CD14-positive monocyte (primary cell): ENCODE results near the gene HMBS. TPM values are rescaled to one million over a fixed set of nuclear protein-coding genes. Genes with fewer than 3 reads are reported as not detected.

Experiments
- DNase-seq, 3 donors: peaks; one replicate each; pipeline ENCODE4 v3.0.0-alpha.2; 2011 to 2022
- H2AFZ ChIP-seq: 2 replicates; pipeline ENCODE4 v1.6.0; 2012; ENCODE audit warnings: mild to moderate bottlenecking, low read depth, low read length, inconsistent platforms; ENCODE audit not compliant: insufficient read depth, poor library complexity, severe bottlenecking
- H3K27ac ChIP-seq, 2 donors: 1 replicate in 1 of 2; 2 replicates in 1 of 2; pipeline ENCODE4 v1.5.1; 2012 to 2013; ENCODE audit warnings: low read length in 2 of 2, control low read depth in 1 of 2, inconsistent platforms in 1 of 2, low read depth in 1 of 2, mild to moderate bottlenecking in 1 of 2
- H3K27me3 ChIP-seq, 2 donors: one replicate each; pipeline versions ENCODE4 v1.6.0 to v1.6.1; 2011 to 2013; ENCODE audit warnings: low read length in 2 of 2; ENCODE audit not compliant: control insufficient read depth in 2 of 2, insufficient read depth in 2 of 2
- H3K36me3 ChIP-seq, 2 donors: replicated peaks in 1 of 2; 1 replicate in 1 of 2; 2 replicates in 1 of 2; pipeline versions ENCODE4 v1.5.1 to v1.6.1; 2012 to 2013; ENCODE audit warnings: low read length in 2 of 2, control low read depth in 1 of 2, inconsistent platforms in 1 of 2, mild to moderate bottlenecking in 1 of 2; ENCODE audit not compliant: insufficient read depth in 2 of 2, control insufficient read depth in 1 of 2
- H3K4me1 ChIP-seq, 2 donors: 1 replicate in 1 of 2; 2 replicates in 1 of 2; pipeline versions ENCODE4 v1.5.1 to v1.6.1; 2012 to 2013; ENCODE audit warnings: low read length in 2 of 2, control low read depth in 1 of 2, inconsistent platforms in 1 of 2, mild to moderate bottlenecking in 1 of 2, moderate library complexity in 1 of 2; ENCODE audit not compliant: insufficient read depth in 2 of 2, control insufficient read depth in 1 of 2
- H3K4me2 ChIP-seq: replicated peaks from 2 replicates; pipeline ENCODE3; 2012; ENCODE audit warnings: low read length, moderate library complexity, mild to moderate bottlenecking; ENCODE audit not compliant: poor library complexity, severe bottlenecking; ENCODE audit errors: extremely low read depth
- H3K4me3 ChIP-seq, 3 experiments: fragments of 200-600 bp in 1 of 3; sonication (generic) in 1 of 3; replicated peaks in 1 of 3; 1 replicate in 2 of 3; 2 replicates in 1 of 3; pipeline ENCODE4 v1.5.1; 2011 to 2013; ENCODE audit warnings: low read length in 3 of 3, mild to moderate bottlenecking in 3 of 3, control low read depth in 2 of 3, low read depth in 2 of 3, inconsistent platforms in 1 of 3, moderate library complexity in 1 of 3
- H3K79me2 ChIP-seq: 2 replicates; pipeline ENCODE4 v1.6.0; 2012; ENCODE audit warnings: mild to moderate bottlenecking, control low read depth, inconsistent platforms, low read length, moderate library complexity; ENCODE audit not compliant: insufficient read depth
- H3K9ac ChIP-seq: 2 replicates; pipeline ENCODE4 v1.6.0; 2017; ENCODE audit warnings: low read length, mild to moderate bottlenecking; ENCODE audit not compliant: insufficient read depth, poor library complexity, severe bottlenecking
- H3K9me3 ChIP-seq, 2 donors: replicated peaks in 1 of 2; 1 replicate in 1 of 2; 2 replicates in 1 of 2; pipeline versions ENCODE4 v1.5.1 to v1.6.1; 2012 to 2013; ENCODE audit warnings: low read length in 2 of 2, control low read depth in 1 of 2; ENCODE audit not compliant: control insufficient read depth in 1 of 2, insufficient read depth in 1 of 2
- H4K20me1 ChIP-seq: 2 replicates; pipeline ENCODE4 v1.6.0; 2012; ENCODE audit warnings: mild to moderate bottlenecking, low read length, control low read depth, moderate library complexity; ENCODE audit not compliant: insufficient read depth
- H3K27ac Mint-ChIP-seq, 7 donors: one replicate each; pipeline ENCODE4 v1.8.0; 2020; ENCODE audit warnings: mild to moderate bottlenecking in 7 of 7, mixed read lengths in 7 of 7, moderate library complexity in 6 of 7, inconsistent platforms in 2 of 7
- H3K27me3 Mint-ChIP-seq, 3 donors: one replicate each; pipeline ENCODE4 v1.8.0; 2021 to 2022; ENCODE audit warnings: low read depth in 3 of 3, mild to moderate bottlenecking in 3 of 3, mixed read lengths in 3 of 3, moderate library complexity in 3 of 3, inconsistent platforms in 1 of 3
- H3K36me3 Mint-ChIP-seq, 2 donors: one replicate each; pipeline ENCODE4 v1.8.0; 2020; ENCODE audit warnings: mixed read lengths in 2 of 2, inconsistent platforms in 1 of 2, mild to moderate bottlenecking in 1 of 2
- H3K4me1 Mint-ChIP-seq: one replicate; pipeline ENCODE4 v1.8.0; 2020; ENCODE audit warnings: mild to moderate bottlenecking, mixed read lengths
- H3K4me3 Mint-ChIP-seq, 2 donors: one replicate each; pipeline ENCODE4 v1.8.0; 2020; ENCODE audit warnings: mild to moderate bottlenecking in 2 of 2, mixed read lengths in 2 of 2, moderate library complexity in 1 of 2
- H3K9me3 Mint-ChIP-seq, 7 donors: one replicate each; pipeline ENCODE4 v1.8.0; 2020 to 2022; ENCODE audit warnings: mixed read lengths in 7 of 7, mild to moderate bottlenecking in 6 of 7, moderate library complexity in 6 of 7, inconsistent platforms in 2 of 7
- WGBS: methylation state at CpG from one replicate; pipeline ENCODE4 v1.1.5; 2013; ENCODE audit warnings: missing lambda C conversion rate; ENCODE audit not compliant: insufficient coverage; 5-methylcytosine and 5-hydroxymethylcytosine counted together
- intact Hi-C, 2 donors: fragments of 100-400 bp; cut with micrococcal nuclease; formaldehyde crosslinking; loops; one replicate each; pipeline versions ENCODE4 v1.15.0 to v1.15.1; 2023
- polyA plus RNA-seq, 3 donors: library from polyadenylated mRNA; depleted of rRNA in 1 of 3; unstranded in 2 of 3; stranded (reverse) in 1 of 3; fragments of 300-500 nt in 2 of 3; fragments of >200 nt in 1 of 3; fragmentation: Illumina TruSeq in 2 of 3; gene quantifications; 1 replicate in 2 of 3; 2 replicates in 1 of 3; pipeline ENCODE4 v1.2.3, GENCODE V29; 2012 to 2021
- TF ChIP-seq, protein P1 (sequence below): fragments of 200-600 bp; IDR thresholded peaks from one replicate; pipeline ENCODE4 v1.8.0; 2022; ENCODE audit warnings: antibody characterized with exemption, mild to moderate bottlenecking

The HMBS gene
- polyA plus RNA-seq, 3 donors: 21.1 to 26.4 (median 25.2) TPM

DNA sequence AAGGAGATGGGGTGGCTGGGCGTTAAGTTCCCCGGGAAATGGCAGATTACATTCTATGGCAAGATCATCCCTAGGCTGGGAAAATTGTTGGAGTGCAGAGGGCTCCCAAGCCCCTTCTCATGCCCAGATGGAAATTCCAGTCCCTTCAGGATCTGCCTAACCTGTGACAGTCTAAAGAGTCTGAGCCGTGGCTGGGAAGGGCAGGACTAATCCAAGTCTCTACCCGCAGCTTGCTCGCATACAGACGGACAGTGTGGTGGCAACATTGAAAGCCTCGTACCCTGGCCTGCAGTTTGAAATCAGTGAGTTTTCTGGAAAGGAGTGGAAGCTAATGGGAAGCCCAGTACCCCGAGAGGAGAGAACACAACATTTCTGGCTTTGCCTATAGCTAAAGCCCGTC, 3.7 kb downstream of the HMBS start:
- Mint-ChIP-seq H3K4me3 (no peak overlapping the region), H3K27me3 (peaks cover 0 to 3% (median 1%) of the 10 kb centered on the region in 3 donors), H3K27ac (no peak overlapping the region), H3K36me3 (peaks cover 10 to 15% of the 10 kb centered on the region in 2 donors), H3K9me3 (no peaks in the 10 kb centered on the region), H3K4me1 (peaks cover 61% of the 10 kb centered on the region)
- Histone ChIP-seq H3K4me3 (no peak overlapping the region), H3K27ac (no peak overlapping the region), H3K27me3 (no peaks in the 10 kb centered on the region), H2AFZ (no peak overlapping the region), H3K9me3 (no peaks in the 10 kb centered on the region), H3K4me1 (peaks cover 47 to 62% of the 10 kb centered on the region in 2 donors), H3K9ac (no peak overlapping the region), H4K20me1 (no peaks in the 10 kb centered on the region), H3K36me3 (peaks cover 0 to 6% of the 10 kb centered on the region in 2 donors), H3K79me2 (peaks cover 50% of the 10 kb centered on the region), H3K4me2 (no peak overlapping the region)
- intact Hi-C loops: loop anchor here in 1 of 2 donors (5.0 kb wide), 1 partner anchor 34 kb away; the partner anchor contains the start of gene HINFP
- TF ChIP-seq, protein P1, sequence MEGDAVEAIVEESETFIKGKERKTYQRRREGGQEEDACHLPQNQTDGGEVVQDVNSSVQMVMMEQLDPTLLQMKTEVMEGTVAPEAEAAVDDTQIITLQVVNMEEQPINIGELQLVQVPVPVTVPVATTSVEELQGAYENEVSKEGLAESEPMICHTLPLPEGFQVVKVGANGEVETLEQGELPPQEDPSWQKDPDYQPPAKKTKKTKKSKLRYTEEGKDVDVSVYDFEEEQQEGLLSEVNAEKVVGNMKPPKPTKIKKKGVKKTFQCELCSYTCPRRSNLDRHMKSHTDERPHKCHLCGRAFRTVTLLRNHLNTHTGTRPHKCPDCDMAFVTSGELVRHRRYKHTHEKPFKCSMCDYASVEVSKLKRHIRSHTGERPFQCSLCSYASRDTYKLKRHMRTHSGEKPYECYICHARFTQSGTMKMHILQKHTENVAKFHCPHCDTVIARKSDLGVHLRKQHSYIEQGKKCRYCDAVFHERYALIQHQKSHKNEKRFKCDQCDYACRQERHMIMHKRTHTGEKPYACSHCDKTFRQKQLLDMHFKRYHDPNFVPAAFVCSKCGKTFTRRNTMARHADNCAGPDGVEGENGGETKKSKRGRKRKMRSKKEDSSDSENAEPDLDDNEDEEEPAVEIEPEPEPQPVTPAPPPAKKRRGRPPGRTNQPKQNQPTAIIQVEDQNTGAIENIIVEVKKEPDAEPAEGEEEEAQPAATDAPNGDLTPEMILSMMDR: no peak
- no peak for DNase-seq
- 91% methylated on average over 9 of the region's 9 CpGs for WGBS

DNA sequence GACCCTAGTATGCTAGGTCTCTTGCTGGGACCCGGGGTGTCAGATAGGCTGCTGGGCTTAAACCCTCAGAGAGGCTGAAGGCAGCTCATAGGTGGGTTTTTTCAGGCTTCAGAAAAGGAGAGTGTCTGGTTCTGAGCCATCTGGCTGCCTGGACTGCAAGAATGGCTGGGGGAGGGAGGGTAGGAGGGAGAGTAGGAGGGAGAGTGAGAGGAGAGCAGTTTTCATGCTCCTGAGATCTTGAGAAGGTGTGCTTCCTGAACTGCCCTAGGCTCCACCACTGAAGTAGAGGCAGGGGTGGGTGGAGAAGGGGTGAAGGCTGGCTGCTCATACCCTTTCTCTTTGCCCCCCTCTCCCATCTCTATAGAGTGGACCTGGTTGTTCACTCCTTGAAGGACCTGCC, 4.6 kb downstream of the HMBS start:
- Mint-ChIP-seq H3K4me1 (peaks cover 65% of the 10 kb centered on the region), H3K9me3 (no peaks in the 10 kb centered on the region), H3K27me3 (peaks cover 0 to 3% (median 1%) of the 10 kb centered on the region in 3 donors), H3K36me3 (peaks cover 10 to 15% of the 10 kb centered on the region in 2 donors), H3K27ac (no peak overlapping the region), H3K4me3 (no peak overlapping the region)
- no peak for DNase-seq
- H3K4me2 ChIP-seq: no peak overlapping the region
- TF ChIP-seq, protein P1: no peak
- H3K9me3 ChIP-seq: no peaks in the 10 kb centered on the region
- peaks cover 0 to 6% of the 10 kb centered on the region in 2 donors for H3K36me3 ChIP-seq
- peaks cover 59% of the 10 kb centered on the region for H3K79me2 ChIP-seq
- no peak overlapping the region for H3K27ac ChIP-seq
- H3K9ac ChIP-seq: no peak overlapping the region
- no peaks in the 10 kb centered on the region for H3K27me3 ChIP-seq
- H4K20me1 ChIP-seq: peaks cover 4% of the 10 kb centered on the region
- WGBS: 100% methylated on average over 1 of the region's 1 CpG
- intact Hi-C loops: loop anchor here in 1 of 2 donors (5.0 kb wide), 1 partner anchor 33 kb away; the partner anchor contains the start of gene HINFP
- peaks cover 53 to 69% of the 10 kb centered on the region in 2 donors for H3K4me1 ChIP-seq
- no peak overlapping the region for H3K4me3 ChIP-seq
- H2AFZ ChIP-seq: no peak overlapping the region
